Subcutaneous abdominal adipose tissue (tissue), 5 donors: ENCODE data around the gene SPATA20.

ENCODE experiments used
- H3K27ac ChIP-seq: one replicate; pipeline ENCODE4 v1.7.0; 2013; ENCODE audit warnings: low read depth, mild to moderate bottlenecking, inconsistent platforms, low read length, moderate library complexity
- H3K27me3 ChIP-seq, 5 donors: one replicate each; pipeline ENCODE4 v1.7.0; 2013; ENCODE audit warnings: low read length in 5 of 5, inconsistent platforms in 1 of 5; ENCODE audit not compliant: control insufficient read depth in 5 of 5, insufficient read depth in 4 of 5
- H3K36me3 ChIP-seq, 5 donors: one replicate each; pipeline ENCODE4 v1.7.0; 2013; ENCODE audit warnings: low read length in 5 of 5; ENCODE audit not compliant: control insufficient read depth in 5 of 5, insufficient read depth in 5 of 5
- H3K4me1 ChIP-seq, 5 donors: one replicate each; pipeline ENCODE4 v1.7.0; 2013; ENCODE audit warnings: low read length in 5 of 5, mild to moderate bottlenecking in 3 of 5, moderate library complexity in 1 of 5; ENCODE audit not compliant: control insufficient read depth in 5 of 5, insufficient read depth in 5 of 5
- H3K4me3 ChIP-seq, 5 donors: one replicate each; pipeline ENCODE4 v1.7.0; 2013; ENCODE audit warnings: low read length in 5 of 5, low read depth in 1 of 5
- H3K9ac ChIP-seq, 5 donors: one replicate each; pipeline ENCODE4 v1.7.0; 2013; ENCODE audit warnings: low read length in 5 of 5, mild to moderate bottlenecking in 4 of 5, moderate library complexity in 3 of 5
- H3K9me3 ChIP-seq, 5 donors: one replicate each; pipeline ENCODE4 v1.7.0; 2013; ENCODE audit warnings: low read length in 5 of 5; ENCODE audit not compliant: control insufficient read depth in 5 of 5
- donor health status: healthy.
- donor health status: healthy.
- donor health status: healthy.
- donor health status: healthy.
- donor health status: healthy.

The SPATA20 gene

GRCh38 chr17:50539762-50540559, 7.0 kb upstream of the SPATA20 start:
- no peaks in the 10 kb centered on the region for H3K27me3 ChIP-seq
- peaks cover 0 to 34% (median 28%) of the 10 kb centered on the region in 5 donors for H3K4me1 ChIP-seq
- H3K4me3 ChIP-seq: no peak overlapping the region
- H3K27ac ChIP-seq: no peak overlapping the region
- H3K9ac ChIP-seq: no peak overlapping the region
- H3K9me3 ChIP-seq: no peaks in the 10 kb centered on the region
- H3K36me3 ChIP-seq: no peaks in the 10 kb centered on the region

- Histone ChIP-seq H3K4me1 (peaks cover 0 to 34% (median 28%) of the 10 kb centered on the region in 5 donors), H3K27me3 (no peaks in the 10 kb centered on the region), H3K4me3 (peak overlapping the region in 3 of 5 donors; percentile 60 to 69 (median 63)), H3K9ac (peak overlapping the region in 4 of 5 donors; percentile 73 to 85 (median 78)), H3K9me3 (no peaks in the 10 kb centered on the region), H3K36me3 (no peaks in the 10 kb centered on the region), H3K27ac (peak overlapping the region; percentile 37)
Observed at GRCh38 chr17:50540560-50541401, 6.2 kb upstream of the SPATA20 start.

GRCh38 chr17:50541402-50541715, 5.6 kb upstream of the SPATA20 start:
- H3K27me3 ChIP-seq: no peaks in the 10 kb centered on the region
- peak overlapping the region; percentile 35 to 85 (median 75) for H3K9ac ChIP-seq
- no peaks in the 10 kb centered on the region for H3K9me3 ChIP-seq
- peak overlapping the region; percentile 37 for H3K27ac ChIP-seq
- peak overlapping the region; percentile 60 to 70 (median 63) for H3K4me3 ChIP-seq
- H3K36me3 ChIP-seq: no peaks in the 10 kb centered on the region
- peaks cover 0 to 34% (median 28%) of the 10 kb centered on the region in 5 donors for H3K4me1 ChIP-seq

- H3K4me3 ChIP-seq: peak overlapping the region; percentile 60 to 77 (median 69)
- no peaks in the 10 kb centered on the region for H3K27me3 ChIP-seq
- H3K9me3 ChIP-seq: no peaks in the 10 kb centered on the region
- H3K27ac ChIP-seq: peak overlapping the region; percentile 50
- peak overlapping the region; percentile 35 to 85 (median 75) for H3K9ac ChIP-seq
- H3K4me1 ChIP-seq: peaks cover 2 to 39% (median 32%) of the 10 kb centered on the region in 5 donors
- H3K36me3 ChIP-seq: no peaks in the 10 kb centered on the region
Observed at GRCh38 chr17:50541716-50542688, 5.0 kb upstream of the SPATA20 start.

- Histone ChIP-seq H3K36me3 (no peaks in the 10 kb centered on the region), H3K9ac (peak overlapping the region in 3 of 5 donors; percentile 39 to 75 (median 61)), H3K27me3 (no peaks in the 10 kb centered on the region), H3K9me3 (no peaks in the 10 kb centered on the region), H3K27ac (no peak overlapping the region), H3K4me3 (peak overlapping the region in 4 of 5 donors; percentile 60 to 77 (median 68)), H3K4me1 (peaks cover 6 to 46% (median 39%) of the 10 kb centered on the region in 5 donors)
Observed at GRCh38 chr17:50542795-50543774, 3.9 kb upstream of the SPATA20 start.

GRCh38 chr17:50544516-50544915, 2.5 kb upstream of the SPATA20 start:
- Histone ChIP-seq H3K4me1 (peaks cover 6 to 35% (median 27%) of the 10 kb centered on the region in 5 donors), H3K27me3 (no peaks in the 10 kb centered on the region), H3K36me3 (peaks cover 0 to 8% (median 0%) of the 10 kb centered on the region in 5 donors), H3K4me3 (no peak overlapping the region), H3K9me3 (no peaks in the 10 kb centered on the region), H3K27ac (no peak overlapping the region), H3K9ac (no peak overlapping the region)

- no peaks in the 10 kb centered on the region for H3K9me3 ChIP-seq
- peaks cover 6 to 35% (median 27%) of the 10 kb centered on the region in 5 donors for H3K4me1 ChIP-seq
- no peaks in the 10 kb centered on the region for H3K27me3 ChIP-seq
- H3K36me3 ChIP-seq: peaks cover 0 to 15% (median 0%) of the 10 kb centered on the region in 5 donors
- no peak overlapping the region for H3K4me3 ChIP-seq
- H3K9ac ChIP-seq: no peak overlapping the region
- no peak overlapping the region for H3K27ac ChIP-seq
Observed at GRCh38 chr17:50545311-50545710, 1.7 kb upstream of the SPATA20 start.

GRCh38 chr17:50546701-50547034, 306 bp upstream of the SPATA20 start:
- Histone ChIP-seq H3K9me3 (no peaks in the 10 kb centered on the region), H3K9ac (peak overlapping the region in 3 of 5 donors; percentile 33 to 75 (median 74)), H3K4me3 (peak overlapping the region in 2 of 5 donors; percentile 66 to 71), H3K4me1 (peaks cover 6 to 26% (median 21%) of the 10 kb centered on the region in 5 donors), H3K36me3 (peaks cover 0 to 16% (median 2%) of the 10 kb centered on the region in 5 donors), H3K27ac (no peak overlapping the region), H3K27me3 (no peaks in the 10 kb centered on the region)
